AG08396 (cell line): ENCODE measurements around the gene TDRD3.

Experiments
- DNase-seq: peaks from one replicate; pipeline ENCODE4 v3.0.0; 2012; ENCODE audit warnings: low spot score, mixed read lengths

TDRD3 gene

DNA sequence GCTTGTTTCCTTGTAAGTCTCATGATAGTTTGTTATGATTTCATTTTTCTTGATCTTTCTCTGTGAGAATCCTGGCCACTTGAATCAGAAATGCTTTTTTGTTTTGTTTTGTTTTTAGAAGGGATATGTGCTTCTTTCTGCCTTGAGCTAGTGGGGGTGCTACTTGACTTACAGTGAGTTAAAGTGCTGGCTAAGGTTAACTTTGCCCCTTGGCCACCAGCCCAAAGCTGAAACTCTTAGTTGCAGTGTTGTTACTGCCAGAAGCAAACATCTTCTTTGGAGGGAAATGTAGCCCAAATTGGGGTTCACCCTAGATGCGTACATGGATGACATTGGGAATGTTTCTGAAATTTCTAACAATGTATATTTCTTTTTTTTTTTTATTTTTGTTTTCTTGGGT is 57.4 kb downstream of the TDRD3 start:
- no peak for DNase-seq

DNA sequence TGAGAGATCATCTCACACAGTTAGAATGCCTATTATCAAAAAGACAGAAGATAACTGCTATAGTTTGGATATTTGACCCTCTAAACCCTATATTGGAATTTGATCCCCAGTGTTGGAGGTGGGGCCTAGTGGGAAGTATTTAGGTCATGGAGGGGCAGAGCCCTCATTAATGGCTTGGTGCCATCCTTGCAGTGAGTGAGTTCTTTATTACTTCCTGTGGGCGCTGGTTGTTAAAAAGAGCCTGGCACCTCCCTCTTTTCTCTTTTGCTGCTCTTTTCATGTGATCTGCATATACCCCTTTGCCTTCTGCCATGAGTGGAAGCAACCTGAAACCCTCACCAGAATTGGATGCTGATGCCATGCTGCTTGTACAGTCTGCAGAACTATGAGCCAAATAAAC is 66.8 kb downstream of the TDRD3 start:
- DNase-seq: no peak

DNA sequence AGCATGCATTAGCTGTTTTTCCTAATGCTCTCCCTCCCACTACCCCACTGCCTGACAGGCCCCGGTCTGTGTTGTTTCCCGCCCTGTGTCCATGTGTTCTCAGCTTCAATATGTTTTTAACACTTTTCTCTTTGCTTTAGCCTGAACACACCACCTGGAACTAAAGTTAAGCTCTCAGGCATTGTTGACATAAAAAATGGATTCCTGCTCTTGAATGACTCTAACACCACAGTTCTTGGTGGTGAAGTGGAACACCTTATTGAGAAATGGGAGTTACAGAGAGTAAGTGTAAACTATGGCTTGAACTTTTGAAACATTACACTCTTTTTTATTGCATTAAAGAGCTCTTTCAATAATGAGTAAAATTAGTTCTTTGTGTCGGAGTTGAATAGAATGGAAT is 70.1 kb downstream of the TDRD3 start:
- DNase-seq: no peak

DNA sequence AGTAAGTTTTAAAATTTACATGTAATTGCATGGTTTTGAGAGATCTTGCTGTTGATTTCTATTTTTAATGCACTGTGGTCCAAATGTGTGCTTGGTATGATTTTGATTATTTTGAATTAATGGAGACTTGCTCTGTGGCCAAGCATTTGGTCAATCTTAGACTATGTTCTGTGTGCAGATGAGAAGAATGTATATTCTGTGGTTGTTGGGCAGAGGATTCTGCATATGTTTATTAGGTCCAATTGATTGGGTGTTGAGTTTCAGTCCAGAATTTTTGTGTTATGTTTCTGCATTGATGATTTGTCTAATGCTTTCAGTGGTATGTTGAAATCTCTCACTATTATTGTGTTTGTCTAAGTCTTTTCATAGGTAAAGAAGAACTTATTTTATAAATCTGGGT is 82.3 kb downstream of the TDRD3 start:
- DNase-seq: no peak

DNA sequence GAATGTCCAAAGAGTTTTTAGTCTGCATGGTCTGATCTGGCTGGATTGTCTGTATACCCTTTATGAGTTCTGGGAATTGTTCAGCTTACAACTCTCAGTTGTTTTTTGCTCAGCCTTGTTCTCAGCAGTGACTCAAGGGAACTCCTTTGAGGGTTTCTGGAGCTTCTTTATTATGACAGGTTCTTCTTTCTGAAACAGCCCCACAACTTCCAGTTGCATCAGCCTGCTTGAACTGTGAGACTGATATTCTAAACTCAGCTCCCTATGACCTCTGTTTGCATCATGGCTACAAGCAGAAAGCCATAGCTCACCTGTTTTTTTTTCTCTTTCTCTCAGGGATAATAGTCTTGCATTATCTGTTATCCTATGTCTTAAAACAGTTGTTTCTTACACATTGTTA is 85.0 kb downstream of the TDRD3 start:
- no peak for DNase-seq

DNA sequence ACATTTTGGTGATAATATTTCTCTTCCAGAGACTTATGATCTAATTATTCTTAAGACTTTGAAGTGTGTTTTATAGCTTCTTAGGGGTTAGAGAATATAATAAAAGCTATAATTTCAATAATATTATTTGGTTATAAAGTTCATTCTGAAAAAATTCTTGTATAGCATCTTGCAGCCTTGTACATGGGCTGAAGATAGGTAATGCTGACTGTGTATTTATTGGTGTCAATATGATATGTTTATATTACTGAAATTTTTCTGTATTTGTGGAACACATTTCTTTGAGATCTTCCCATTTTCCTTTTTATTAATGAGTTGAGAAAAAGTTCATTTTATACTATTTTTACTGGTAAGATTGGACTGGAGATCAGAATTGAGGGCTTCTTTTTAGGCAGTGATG is 87.8 kb downstream of the TDRD3 start:
- DNase-seq: no peak

DNA sequence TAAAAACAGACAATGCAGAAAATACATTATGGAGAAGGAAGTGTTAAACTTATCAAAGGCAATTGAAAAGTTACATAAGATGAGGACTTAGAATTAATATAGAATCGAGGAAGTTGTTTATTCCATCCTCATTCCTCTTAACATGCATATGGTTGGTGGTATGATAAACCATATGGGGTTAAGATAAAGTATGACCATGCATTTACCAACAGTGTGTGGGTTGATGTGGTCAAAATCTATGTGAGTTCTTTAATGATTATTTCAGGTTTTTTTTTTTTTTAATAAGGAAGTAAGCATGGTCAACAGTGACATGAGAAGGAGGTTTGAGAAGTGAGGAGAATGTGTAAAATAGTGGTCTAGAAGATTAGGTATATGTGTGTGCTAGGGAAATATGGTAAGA is 94.5 kb downstream of the TDRD3 start:
- DNase-seq: no peak

DNA sequence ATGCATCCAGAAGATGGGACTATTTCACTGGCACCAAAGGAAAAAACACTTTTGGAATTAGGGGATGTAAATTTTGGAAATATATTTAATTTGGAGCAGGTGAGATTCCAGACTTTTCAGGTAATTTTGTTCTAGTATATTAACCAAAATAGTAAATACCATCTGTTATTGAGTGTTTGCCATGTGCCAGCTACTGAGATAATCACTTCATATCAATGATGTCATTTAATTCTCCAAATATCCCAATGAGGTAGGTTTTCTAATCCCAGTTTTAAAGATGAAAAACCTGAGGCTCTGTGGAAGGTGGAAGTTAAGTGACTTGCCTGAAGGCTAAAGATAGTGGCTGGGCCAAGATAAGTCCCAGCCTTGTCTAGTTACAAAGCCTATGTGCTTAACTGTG is 95.2 kb downstream of the TDRD3 start:
- DNase-seq: no peak

DNA sequence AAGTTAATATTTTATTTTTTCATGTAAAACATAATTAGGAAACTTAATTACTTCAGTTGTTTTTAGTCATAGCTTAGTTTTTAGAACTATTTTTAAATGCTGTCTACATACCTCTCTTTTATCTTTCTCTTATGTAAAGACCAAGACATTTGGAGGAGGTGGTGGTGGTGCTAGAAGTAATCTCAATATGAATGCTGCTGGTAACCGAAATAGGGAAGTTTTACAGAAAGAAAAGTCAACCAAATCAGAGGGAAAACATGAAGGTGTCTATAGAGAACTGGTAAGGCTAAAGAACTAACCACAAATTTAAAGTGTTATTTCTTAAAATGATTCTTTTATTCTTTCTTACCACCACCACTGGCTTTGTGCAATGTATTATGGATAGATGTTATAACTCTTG is 97.3 kb downstream of the TDRD3 start:
- no peak for DNase-seq

DNA sequence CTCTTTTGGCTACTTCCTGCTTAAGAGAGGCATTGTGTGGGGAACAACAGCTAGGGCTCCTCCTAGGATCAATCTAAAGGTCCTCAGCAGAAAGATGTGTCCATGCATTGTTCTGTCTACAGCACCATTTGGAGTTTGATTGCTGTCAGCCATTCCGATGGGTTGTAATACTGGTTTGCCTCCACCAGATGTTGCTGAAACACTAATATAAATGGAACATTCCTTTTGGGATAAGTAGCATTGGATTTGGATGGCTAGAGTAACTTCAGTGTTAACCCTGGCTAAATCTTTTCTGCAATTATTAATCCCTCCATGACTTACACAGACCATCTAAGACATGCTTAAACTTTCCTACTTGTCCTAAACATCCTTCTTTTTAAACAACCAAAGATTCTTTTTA is 104.2 kb downstream of the TDRD3 start:
- no peak for DNase-seq

DNA sequence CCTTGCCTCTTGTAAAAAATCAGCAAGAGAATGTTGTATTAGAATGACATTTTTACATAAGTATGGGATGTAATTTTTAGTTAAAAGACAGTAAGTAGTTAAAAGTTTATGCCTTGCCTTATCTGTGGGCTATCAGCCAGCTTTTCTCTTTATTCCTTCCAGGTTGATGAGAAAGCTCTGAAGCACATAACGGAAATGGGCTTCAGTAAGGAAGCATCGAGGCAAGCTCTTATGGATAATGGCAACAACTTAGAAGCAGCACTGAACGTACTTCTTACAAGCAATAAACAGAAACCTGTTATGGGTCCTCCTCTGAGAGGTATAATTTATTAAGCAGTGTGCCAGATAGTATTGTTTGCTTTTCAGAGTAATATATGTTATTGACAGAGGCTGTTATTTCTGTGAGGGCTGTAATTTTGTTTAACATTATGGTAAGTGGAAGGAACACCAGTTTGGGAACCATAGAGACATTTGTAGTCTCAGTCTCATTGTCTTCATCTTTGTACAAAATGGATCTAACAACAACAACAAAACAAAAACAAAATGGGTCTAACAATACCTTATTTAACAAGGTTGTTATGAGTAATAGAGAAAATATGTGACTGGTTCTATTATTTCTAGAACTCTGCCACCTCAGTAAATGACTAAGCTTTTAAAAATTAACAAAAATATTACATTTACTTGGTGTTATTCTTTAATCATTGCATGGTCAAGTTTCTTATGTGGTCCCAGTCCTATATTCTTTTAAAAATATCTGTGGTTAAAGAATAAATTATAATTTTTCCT is 112.8 kb downstream of the TDRD3 start:
- DNase-seq: no peak

DNA sequence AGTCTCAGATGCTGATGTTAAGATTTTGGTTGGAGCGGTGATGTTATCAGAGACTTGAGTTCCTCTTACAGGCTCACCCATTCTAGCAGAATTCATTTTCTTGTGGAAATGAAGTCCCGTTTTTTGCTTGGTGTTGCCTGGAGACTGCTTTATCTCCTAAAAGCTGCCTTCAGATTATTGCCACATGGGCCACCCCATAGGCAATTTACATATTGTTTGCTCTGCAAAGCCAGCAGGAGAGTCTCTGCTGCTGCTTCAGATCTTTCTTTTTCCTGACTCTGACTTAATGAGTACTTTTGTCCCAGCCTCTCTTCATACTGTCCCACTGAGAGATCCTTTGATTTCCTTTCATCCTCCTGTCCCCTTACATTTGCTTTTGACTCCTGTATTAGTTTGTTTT is 114.6 kb downstream of the TDRD3 start:
- DNase-seq: no peak

DNA sequence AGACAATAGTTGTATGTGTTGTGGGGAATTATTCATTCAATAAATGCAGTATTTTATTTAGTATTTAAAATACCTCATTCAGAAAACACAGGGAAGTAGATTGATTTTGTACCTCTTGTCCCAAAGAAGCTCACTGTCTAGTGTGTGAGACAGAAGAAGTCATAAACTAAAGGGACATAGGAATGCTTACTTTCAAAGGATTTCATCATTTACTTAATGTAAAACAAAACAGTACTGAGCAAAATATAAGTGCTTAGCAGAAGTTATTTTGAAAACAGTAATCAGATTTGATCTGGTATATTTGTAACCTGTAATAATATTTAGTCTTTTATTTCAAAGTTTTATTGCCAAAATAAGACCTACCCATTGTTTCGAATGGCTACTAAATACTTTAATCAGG is 117.9 kb downstream of the TDRD3 start:
- DNase-seq: no peak

DNA sequence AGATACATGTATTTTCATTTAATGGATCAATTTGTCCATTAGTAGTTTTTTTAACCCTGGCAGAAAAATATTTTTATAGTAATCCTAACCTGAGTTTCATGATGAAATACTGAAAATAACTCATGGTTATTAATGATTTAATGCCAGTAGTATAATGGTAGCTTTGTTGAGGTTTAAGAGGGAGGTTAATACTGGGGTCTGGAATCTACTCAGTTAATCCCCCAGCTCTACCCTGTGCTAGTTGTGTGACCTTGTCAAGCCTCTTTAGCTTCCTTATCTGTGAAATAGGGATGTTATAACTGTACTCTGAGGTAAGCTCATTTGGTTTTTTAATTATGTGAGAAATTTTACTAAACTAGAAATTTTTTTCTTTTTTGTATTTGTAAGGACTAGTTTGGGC is 122.5 kb downstream of the TDRD3 start:
- DNase-seq: no peak

DNA sequence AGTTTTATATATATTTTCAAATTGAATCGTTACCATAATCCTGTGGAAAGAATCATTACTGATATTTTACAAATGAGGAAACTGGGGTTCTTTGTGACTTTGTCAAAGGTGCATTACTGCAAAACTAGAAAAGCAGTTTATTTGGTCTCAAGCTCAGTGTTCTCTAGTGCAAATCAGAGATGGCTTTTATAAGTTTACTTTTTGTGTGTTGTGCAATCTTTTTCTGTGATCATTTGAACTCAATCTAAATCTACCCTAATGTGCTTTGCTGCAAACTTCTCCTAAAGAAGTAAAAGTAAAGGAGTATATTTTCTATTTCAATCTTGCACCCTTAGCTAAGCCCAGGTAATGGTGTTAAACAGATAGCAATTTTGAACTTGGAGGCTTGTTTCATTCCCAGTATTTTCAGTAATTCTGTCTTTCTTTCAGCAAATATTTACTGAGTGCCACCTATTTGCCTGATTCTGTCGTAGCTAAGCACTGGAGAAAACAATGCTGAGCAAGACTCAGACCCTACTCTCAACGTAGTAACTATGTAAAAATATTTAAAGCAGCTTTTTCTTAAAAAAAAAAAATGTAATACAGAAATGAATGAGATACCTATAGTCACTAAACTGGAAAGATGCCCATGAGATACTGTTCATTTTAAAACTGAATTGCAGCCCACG is 124.0 kb downstream of the TDRD3 start:
- DNase-seq: no peak

DNA sequence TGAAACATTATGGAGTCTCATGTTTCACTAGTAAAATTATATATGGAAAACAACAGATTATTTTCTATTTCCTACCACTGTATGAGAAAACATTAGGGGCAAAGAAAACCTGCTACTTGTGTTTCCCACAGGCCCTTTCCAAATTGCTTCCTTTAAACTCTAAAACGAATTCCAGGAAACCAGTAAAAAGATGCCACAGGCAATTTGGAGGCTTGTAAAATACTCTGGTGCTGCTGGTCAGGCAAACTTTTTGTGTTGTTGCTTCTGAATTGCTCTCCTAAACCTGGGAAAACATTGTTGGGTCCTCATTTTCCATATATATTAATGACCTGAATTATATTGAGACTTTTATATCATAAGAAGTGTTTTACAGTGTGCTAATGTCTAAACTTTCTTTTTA is 141.5 kb downstream of the TDRD3 start:
- no peak for DNase-seq

DNA sequence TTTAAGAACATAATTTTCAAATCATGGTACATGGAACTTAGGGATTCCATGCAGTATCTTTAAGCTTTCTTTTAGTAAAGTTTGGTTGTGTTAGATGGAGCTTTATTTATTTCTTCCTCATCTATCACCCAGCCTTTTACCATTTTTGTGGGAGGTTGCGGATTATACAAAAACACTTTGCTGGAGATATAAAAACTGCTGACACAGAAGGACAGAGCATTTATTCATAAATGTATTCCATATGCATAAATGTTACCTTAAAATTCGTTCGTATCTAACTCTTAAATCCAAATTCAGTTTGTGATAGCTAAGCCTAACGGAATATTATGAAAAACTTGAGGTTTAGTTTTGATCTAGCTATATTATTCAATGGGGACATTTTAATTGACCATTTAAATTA is 143.3 kb downstream of the TDRD3 start:
- DNase-seq: no peak

DNA sequence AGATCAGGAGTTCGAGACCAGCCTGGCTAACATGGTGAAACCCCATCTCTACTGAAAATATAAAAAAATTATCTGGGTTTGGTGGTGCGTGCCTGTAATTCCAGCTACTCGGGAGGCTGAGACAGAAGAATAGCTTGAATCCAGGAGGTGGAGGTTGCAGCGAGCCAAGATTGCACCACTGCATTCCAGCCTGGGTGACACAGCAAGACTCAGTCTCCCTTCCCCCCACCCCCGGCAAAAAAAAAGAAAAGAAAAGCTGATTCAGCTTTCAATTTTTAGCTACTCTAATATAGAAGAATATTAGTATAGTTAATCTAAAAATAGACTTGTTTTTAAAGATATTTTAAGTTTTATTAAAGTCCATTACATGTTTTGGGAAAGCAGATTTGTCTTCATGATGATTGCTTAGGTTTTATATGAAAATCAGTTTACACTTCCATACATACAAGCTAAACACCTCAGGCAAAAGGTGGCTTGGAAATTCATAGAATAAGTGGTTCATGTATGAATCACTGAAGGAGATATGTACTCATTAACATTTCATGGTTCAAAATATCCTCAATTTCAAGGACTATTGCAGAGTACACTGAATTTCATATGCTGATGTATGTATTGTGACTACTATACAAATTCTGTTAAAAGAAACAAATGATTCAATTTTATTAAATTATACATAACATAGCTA is 165.2 kb downstream of the TDRD3 start:
- DNase-seq: no peak

DNA sequence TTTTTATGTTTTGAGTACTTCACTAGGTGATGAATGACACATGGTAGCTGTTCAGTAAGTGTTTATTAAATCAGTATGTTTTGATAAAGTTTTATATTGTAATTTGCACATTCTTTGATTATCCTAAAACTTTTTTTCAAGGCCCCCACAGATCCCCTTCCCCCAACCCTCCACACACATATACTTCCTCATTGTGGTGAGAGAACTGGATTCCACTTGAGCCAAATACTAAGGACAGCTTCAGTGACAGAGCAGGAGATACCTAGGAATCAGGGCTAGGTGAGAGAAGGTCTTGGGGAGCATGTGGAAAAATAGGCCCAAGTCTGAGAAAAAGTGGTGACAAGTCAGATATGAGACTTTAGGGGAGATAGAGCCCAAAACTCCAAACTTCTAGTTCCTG is 174.6 kb downstream of the TDRD3 start:
- DNase-seq: no peak

DNA sequence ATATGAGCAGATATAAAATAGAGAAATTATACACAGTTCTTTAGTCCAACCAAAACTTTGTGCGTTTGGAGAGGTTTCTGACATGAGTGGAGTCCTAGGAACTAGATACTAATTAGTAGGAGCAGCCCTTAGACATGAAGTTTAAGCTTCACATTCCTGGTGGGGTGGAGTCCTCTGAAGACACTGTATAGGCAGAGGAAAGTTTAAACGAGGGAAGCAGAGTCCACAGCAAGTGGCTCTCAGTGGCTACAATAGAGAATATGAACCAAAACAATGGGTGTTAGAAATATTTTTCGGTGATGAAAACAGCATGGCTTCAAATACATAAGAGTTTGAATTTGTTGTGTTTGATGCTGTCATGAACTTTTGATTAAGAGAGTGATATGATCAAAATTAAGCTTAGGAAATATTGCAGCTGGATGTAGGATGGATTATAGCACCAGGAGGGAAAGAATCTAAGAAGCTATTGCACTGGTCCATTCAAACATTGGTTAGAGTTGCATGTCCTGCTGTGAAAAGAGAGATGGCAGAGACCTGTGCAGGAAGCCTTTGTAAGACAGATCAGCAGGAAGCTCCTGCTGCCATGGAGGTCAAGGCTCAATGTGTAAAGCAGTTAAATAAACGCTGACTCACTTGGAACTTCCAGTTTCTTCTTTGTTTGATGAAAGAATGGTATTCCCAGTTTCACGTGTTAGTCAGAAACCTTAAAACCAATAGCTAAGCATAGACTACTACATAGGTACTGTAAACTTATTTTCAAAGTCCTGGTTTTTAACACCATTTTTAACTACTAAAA is 175.2 kb downstream of the TDRD3 start:
- DNase-seq: peak; percentile 14

DNA sequence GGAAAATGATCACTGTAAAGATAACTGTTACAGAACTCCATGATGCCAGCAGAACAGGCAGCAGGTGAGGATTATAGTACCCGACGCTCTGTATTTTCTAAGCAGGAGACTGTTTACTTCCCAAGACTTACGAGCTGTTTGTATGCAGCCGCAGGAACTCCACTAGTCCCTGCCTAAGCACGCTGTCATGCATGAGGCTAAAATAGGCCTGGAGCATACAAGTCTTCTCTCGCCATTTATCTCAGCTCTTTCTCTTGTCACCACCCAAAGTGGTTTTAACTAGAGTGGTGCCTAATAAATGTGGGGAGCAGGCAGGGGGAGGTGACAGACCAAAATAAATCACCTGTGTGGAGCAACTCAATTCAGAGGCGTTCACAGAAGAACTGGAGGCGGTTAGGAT is 175.8 kb downstream of the TDRD3 start:
- DNase-seq: no peak

DNA sequence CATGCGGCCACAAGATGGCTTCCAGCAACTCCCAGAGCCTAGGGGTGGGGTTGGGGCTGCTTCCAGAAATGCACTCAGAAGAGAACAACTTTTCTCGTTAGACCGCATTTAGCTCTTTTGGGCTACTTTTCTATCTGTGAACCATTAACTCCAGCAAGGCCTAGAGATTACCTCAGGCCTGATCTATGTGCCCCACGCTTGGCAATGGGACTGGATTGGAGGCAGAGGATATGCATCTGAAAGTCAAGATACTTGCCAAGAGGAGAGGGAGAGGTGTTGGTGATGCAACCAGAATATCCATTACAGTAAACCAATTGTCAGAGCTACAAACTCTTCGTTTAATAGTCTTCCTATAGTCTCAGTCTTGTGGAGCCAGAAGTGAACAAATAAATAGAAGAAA is 177.7 kb downstream of the TDRD3 start:
- no peak for DNase-seq

DNA sequence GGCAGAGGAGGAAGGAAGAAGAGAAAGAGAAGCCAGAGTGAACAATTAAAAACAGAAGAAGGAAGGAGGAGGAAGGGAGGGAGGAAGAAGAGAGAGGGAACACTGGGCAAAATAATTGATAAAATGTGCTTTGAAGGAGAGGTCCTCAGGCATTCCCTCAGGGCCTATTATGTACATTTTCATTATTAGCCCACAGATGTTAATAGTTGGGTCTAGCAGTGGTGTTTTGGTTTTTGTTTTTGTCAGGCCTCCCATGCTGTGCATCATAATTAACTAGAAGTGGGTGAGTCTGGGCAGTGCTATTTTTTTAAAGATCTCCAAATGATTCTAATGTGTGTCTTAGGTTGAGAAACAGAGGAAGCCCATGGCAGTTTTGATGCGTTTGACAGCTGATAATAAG is 178.1 kb downstream of the TDRD3 start:
- DNase-seq: no peak
